ENCODE data around the gene NET1.

DNA sequence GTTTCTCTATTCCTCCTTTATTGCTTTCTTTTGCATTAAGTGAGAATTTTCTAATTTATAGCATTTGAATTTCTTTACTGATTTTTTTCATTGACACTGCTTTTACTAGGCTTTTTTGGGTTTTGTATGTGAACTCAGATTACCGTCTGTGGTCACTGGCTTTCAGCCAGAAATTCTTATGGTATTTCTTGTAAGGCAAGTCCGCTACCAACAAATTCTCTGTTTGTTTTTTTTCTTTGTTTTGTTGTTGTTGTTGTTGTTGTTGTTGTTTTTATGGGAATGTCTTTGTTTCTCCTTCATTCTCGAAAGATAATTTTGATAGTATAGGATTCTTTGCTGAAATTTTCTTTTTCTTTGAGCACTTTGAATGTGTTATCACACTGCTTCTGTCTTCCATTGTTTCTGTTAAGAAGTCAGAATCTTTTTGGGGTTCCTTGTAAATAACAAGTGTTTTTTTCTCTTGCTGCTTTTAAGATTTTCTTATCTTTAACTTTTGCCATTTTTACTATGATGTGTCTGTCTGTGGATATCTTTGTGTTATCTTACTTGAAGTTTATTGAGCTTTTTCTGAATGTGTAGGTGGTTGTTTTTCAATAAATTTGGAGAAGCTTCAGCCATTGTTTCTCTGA lies 7.2 kb downstream of the NET1 start:
- TF ChIP-seq, protein P1, sequence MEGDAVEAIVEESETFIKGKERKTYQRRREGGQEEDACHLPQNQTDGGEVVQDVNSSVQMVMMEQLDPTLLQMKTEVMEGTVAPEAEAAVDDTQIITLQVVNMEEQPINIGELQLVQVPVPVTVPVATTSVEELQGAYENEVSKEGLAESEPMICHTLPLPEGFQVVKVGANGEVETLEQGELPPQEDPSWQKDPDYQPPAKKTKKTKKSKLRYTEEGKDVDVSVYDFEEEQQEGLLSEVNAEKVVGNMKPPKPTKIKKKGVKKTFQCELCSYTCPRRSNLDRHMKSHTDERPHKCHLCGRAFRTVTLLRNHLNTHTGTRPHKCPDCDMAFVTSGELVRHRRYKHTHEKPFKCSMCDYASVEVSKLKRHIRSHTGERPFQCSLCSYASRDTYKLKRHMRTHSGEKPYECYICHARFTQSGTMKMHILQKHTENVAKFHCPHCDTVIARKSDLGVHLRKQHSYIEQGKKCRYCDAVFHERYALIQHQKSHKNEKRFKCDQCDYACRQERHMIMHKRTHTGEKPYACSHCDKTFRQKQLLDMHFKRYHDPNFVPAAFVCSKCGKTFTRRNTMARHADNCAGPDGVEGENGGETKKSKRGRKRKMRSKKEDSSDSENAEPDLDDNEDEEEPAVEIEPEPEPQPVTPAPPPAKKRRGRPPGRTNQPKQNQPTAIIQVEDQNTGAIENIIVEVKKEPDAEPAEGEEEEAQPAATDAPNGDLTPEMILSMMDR (IDR thresholded peaks at IDR 0.05 in 8 of 11, conservative IDR thresholded peaks at IDR 0.05 in 3 of 11): no peak
- TF ChIP-seq POLR2AphosphoS5 (IDR thresholded peaks at IDR 0.05) (no peak), POLR2A (IDR thresholded peaks at IDR 0.05) (no peak)
